Keratinocyte (primary cell): ENCODE data around the gene BRD1. TPM values are rescaled to one million over a fixed set of nuclear protein-coding genes. Genes with fewer than 3 reads are reported as not detected.
"Not testable (repeated sequence)": the region's sequence is repeated elsewhere in the genome, so short reads cannot be mapped to it uniquely, and the experiment has no call there.

ENCODE experiments used
- DNase-seq: peaks from one replicate; pipeline ENCODE4 v3.0.0-alpha.2; 2011; ENCODE audit warnings: low read depth, missing footprints, low spot score
- FAIRE-seq: peaks from 2 replicates; lab custom pipeline; 2011; peaks lifted over from hg19 to GRCh38; lab: Jason Lieb, UNC
- H2AFZ ChIP-seq: 2 replicates; pipeline ENCODE4 v1.6.0; 2012; ENCODE audit warnings: low read length, control low read depth, inconsistent platforms; ENCODE audit not compliant: control insufficient read depth
- H3K27ac ChIP-seq: 2 replicates; pipeline ENCODE4 v1.5.1; 2011; ENCODE audit warnings: low read length; ENCODE audit not compliant: control insufficient read depth, insufficient read depth
- H3K27me3 ChIP-seq: 3 replicates; pipeline ENCODE4 v1.6.0; 2011; ENCODE audit warnings: low read length; ENCODE audit not compliant: control insufficient read depth, insufficient read depth; ENCODE audit errors: extremely low read depth
- H3K36me3 ChIP-seq, 2 experiments: 2 replicates in 1 of 2; 3 replicates in 1 of 2; pipeline ENCODE4 v1.5.1; 2011; ENCODE audit warnings: low read length in 2 of 2, mild to moderate bottlenecking in 1 of 2; ENCODE audit not compliant: control insufficient read depth in 2 of 2, insufficient read depth in 2 of 2; ENCODE audit errors: extremely low read depth in 1 of 2
- H3K4me1 ChIP-seq: 3 replicates; pipeline ENCODE4 v1.5.1; 2011; ENCODE audit warnings: low read length; ENCODE audit not compliant: control insufficient read depth, insufficient read depth; ENCODE audit errors: extremely low read depth
- H3K4me2 ChIP-seq: 3 replicates; pipeline ENCODE4 v1.6.0; 2011; ENCODE audit warnings: low read depth, low read length; ENCODE audit not compliant: control insufficient read depth, insufficient read depth; ENCODE audit errors: extremely low read depth
- H3K4me3 ChIP-seq, 3 experiments: fragments of 200-600 bp in 1 of 3; sonication (generic) in 1 of 3; 2 replicates in 2 of 3; 3 replicates in 1 of 3; pipeline ENCODE4 v1.5.1; 2011 to 2016; ENCODE audit warnings: low read length in 3 of 3, mild to moderate bottlenecking in 3 of 3, control low read depth in 2 of 3, inconsistent platforms in 1 of 3, low read depth in 1 of 3, mixed read lengths in 1 of 3, mixed run types in 1 of 3, moderate library complexity in 1 of 3; ENCODE audit not compliant: control insufficient read depth in 2 of 3, insufficient read depth in 2 of 3; ENCODE audit errors: extremely low read depth in 1 of 3
- H3K79me2 ChIP-seq: 2 replicates; pipeline ENCODE4 v1.6.0; 2012; ENCODE audit warnings: low read length; ENCODE audit not compliant: control insufficient read depth, insufficient read depth
- H3K9ac ChIP-seq: 3 replicates; pipeline ENCODE4 v1.6.0; 2011; ENCODE audit warnings: low read length; ENCODE audit not compliant: control insufficient read depth, insufficient read depth; ENCODE audit errors: extremely low read depth
- H3K9me1 ChIP-seq: 3 replicates; pipeline ENCODE4 v1.6.0; 2011; ENCODE audit warnings: low read length; ENCODE audit not compliant: control insufficient read depth, insufficient read depth; ENCODE audit errors: extremely low read depth
- H3K9me3 ChIP-seq: 2 replicates; pipeline ENCODE4 v1.5.1; 2012; ENCODE audit warnings: low read depth, low read length; ENCODE audit not compliant: control insufficient read depth
- H4K20me1 ChIP-seq: 3 replicates; pipeline ENCODE4 v1.6.0; 2011; ENCODE audit warnings: low read length; ENCODE audit not compliant: control insufficient read depth, insufficient read depth; ENCODE audit errors: extremely low read depth
- CTCF ChIP-seq, 3 experiments: IDR thresholded peaks in 1 of 3; conservative IDR thresholded peaks in 1 of 3; optimal IDR thresholded peaks in 1 of 3; 2 replicates in 2 of 3; 3 replicates in 1 of 3; pipeline versions ENCODE3 to v1.5.1; 2011; ENCODE audit warnings: low read length in 3 of 3, mild to moderate bottlenecking in 3 of 3, moderate library complexity in 2 of 3, control low read depth in 1 of 3, inconsistent platforms in 1 of 3; ENCODE audit not compliant: insufficient read depth in 2 of 3; ENCODE audit errors: extremely low read depth in 1 of 3
- EZH2 ChIP-seq: IDR thresholded peaks from one replicate; pipeline ENCODE4 v1.6.1; 2012; ENCODE audit warnings: inconsistent platforms, mild to moderate bottlenecking, low read length, moderate library complexity
- dilution Hi-C: fragments of 300-500 bp; cut with MboI; formaldehyde crosslinking; loops from one replicate; pipeline ENCODE4 v1.7.0; 2020; ENCODE audit warnings: low sequenced_read_pairs; ENCODE audit not compliant: extremely low pct_ligation_motif_present
- polyA plus RNA-seq, 5 experiments: library from polyadenylated mRNA; depleted of rRNA in 3 of 5; stranded (reverse) in 3 of 5; stranded (forward) in 1 of 5; unstranded in 1 of 5; fragments of >200 nt; gene quantifications; 1 replicate in 1 of 5; 2 replicates in 3 of 5; 3 replicates in 1 of 5; pipeline versions ENCODE4 v1.2.1 to v1.2.3, GENCODE V29; 2011 to 2012; ENCODE audit warnings: missing spikeins in 2 of 5, low read depth in 1 of 5, low replicate concordance in 1 of 5

The BRD1 gene
- polyA plus RNA-seq, 1 donor (not counting 4 experiments of a cell fraction or from before 2014, with no cell fraction given) = 4.3 TPM

GRCh38 chr22:49763138-49763537, 64.5 kb downstream of the BRD1 start:
- H2AFZ ChIP-seq = no peak overlapping the region
- no peak overlapping the region for H3K9ac ChIP-seq
- no peak overlapping the region for H3K27ac ChIP-seq
- dilution Hi-C loops = no loop called here
- peaks cover 20% of the 10 kb centered on the region for H3K4me1 ChIP-seq
- DNase-seq (no peak), FAIRE-seq (no peak)
- H3K9me3 ChIP-seq = no peaks in the 10 kb centered on the region
- H4K20me1 ChIP-seq = no peaks in the 10 kb centered on the region
- no peaks in the 10 kb centered on the region for H3K79me2 ChIP-seq
- no peaks in the 10 kb centered on the region for H3K36me3 ChIP-seq
- no peak for TF ChIP-seq EZH2
- no peak for TF ChIP-seq CTCF (optimal IDR thresholded peaks at IDR 0.05 in 1 of 3, IDR thresholded peaks at IDR 0.05 in 1 of 3, conservative IDR thresholded peaks at IDR 0.05 in 1 of 3; ENCODE audit: extremely low read depth in 1 of 3, insufficient read depth in 2 of 3, low read length in 3 of 3)
- no peak overlapping the region for H3K4me3 ChIP-seq
- no peak overlapping the region for H3K4me2 ChIP-seq
- no peaks in the 10 kb centered on the region for H3K9me1 ChIP-seq
- H3K27me3 ChIP-seq = no peaks in the 10 kb centered on the region

- H3K79me2 ChIP-seq, H3K27me3 ChIP-seq, H4K20me1 ChIP-seq, H3K9me1 ChIP-seq, FAIRE-seq, H3K9ac ChIP-seq, dilution Hi-C loops, DNase-seq, H3K4me2 ChIP-seq, H3K27ac ChIP-seq, H2AFZ ChIP-seq, H3K36me3 ChIP-seq, H3K4me3 ChIP-seq, H3K9me3 ChIP-seq: not testable (repeated sequence)
- peaks cover 15% of the 10 kb centered on the region for H3K4me1 ChIP-seq
These were observed 65.1 kb downstream of the BRD1 start for GRCh38 chr22:49762571-49762970.

GRCh38 chr22:49761836-49762235, 65.8 kb downstream of the BRD1 start:
- Histone ChIP-seq H3K27ac (no peak overlapping the region), H3K9me3 (no peaks in the 10 kb centered on the region), H3K9me1 (no peaks in the 10 kb centered on the region), H3K27me3 (no peaks in the 10 kb centered on the region), H3K4me2 (no peak overlapping the region), H2AFZ (no peak overlapping the region), H3K9ac (no peak overlapping the region), H3K79me2 (no peaks in the 10 kb centered on the region), H3K4me1 (peaks cover 13% of the 10 kb centered on the region), H3K36me3 (no peaks in the 10 kb centered on the region), H4K20me1 (no peaks in the 10 kb centered on the region), H3K4me3 (no peak overlapping the region)
- dilution Hi-C loops = no loop called here
- FAIRE-seq = no peak
- no peak for DNase-seq
- TF ChIP-seq CTCF (optimal IDR thresholded peaks at IDR 0.05 in 1 of 3, IDR thresholded peaks at IDR 0.05 in 1 of 3, conservative IDR thresholded peaks at IDR 0.05 in 1 of 3; ENCODE audit: extremely low read depth in 1 of 3, insufficient read depth in 2 of 3, low read length in 3 of 3) = no peak
- TF ChIP-seq EZH2 = no peak
